ENCODE measurements around the gene ST3GAL4. TPM values are rescaled to one million over a fixed set of nuclear protein-coding genes. Genes with fewer than 3 reads are reported as not detected.

ST3GAL4 gene
- total and polyA plus RNA-seq, 10 of the 15 experiments (the other 5 are each of a cell fraction or from before 2014, with no cell fraction given), result 3.8 to 8.1 (median 6.5) TPM; not detected in 2

- TF ChIP-seq, protein P1, sequence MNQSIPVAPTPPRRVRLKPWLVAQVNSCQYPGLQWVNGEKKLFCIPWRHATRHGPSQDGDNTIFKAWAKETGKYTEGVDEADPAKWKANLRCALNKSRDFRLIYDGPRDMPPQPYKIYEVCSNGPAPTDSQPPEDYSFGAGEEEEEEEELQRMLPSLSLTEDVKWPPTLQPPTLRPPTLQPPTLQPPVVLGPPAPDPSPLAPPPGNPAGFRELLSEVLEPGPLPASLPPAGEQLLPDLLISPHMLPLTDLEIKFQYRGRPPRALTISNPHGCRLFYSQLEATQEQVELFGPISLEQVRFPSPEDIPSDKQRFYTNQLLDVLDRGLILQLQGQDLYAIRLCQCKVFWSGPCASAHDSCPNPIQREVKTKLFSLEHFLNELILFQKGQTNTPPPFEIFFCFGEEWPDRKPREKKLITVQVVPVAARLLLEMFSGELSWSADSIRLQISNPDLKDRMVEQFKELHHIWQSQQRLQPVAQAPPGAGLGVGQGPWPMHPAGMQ (IDR thresholded peaks at IDR 0.05; ENCODE audit: borderline replicate concordance), result no peak
- TF ChIP-seq ZNF274 (IDR thresholded peaks at IDR 0.05; ENCODE audit: insufficient read depth, insufficient read length), result no peak
Observed at GRCh38 chr11:126430581-126431335, 75.3 kb downstream of the ST3GAL4 start (continued).

DNA sequence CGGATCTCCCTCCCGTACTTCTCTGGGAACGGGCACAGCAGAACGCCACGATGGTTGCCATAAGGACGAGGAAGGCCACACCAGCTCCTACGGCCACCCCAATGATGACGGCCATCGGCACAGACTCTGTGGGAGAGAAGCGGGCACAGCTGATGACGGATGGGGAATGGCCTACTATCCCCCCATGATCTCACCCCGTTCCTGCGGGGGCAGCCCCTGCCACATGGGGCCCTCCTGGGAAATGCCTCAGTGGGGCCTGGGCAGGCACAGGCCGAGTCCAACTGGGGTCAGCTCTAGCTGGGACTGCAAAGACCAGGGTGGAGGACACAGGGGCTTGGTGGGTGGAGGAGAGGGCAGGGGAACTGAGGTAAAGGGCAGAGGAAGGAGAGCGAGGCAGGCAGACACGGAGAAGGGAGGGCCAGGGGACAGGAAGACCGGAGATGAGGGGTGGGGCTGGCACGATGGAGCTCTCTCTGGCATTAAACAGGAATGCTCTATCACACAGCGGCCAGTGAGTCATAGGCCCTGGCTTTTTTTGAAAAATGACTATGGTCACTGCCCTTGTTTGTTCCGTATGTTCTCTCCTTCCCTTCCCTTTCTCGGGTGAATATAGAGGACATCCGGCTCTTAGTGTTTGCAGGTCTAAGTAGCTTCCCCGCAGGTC is 76.0 kb downstream of the ST3GAL4 start:
- TF ChIP-seq SMC3 (IDR thresholded peaks at IDR 0.05; ENCODE audit: borderline replicate concordance, low read length) (no peak), BCL11A (IDR thresholded peaks at IDR 0.05; ENCODE audit: low read depth, low read length) (no peak), POLR2AphosphoS5 (IDR thresholded peaks at IDR 0.05; ENCODE audit: low read length) (no peak), STAT3 (IDR thresholded peaks at IDR 0.05; ENCODE audit: low read depth, low read length) (no peak), TCF12 (IDR thresholded peaks at IDR 0.05; ENCODE audit: low read depth, low read length) (no peak), ZNF622 (IDR thresholded peaks at IDR 0.05) (no peak), MTA3 (IDR thresholded peaks at IDR 0.05; ENCODE audit: borderline replicate concordance, low read length) (no peak), PKNOX1 (IDR thresholded peaks at IDR 0.05) (no peak), EP300 (IDR thresholded peaks at IDR 0.05; ENCODE audit: borderline replicate concordance in 1 of 2, control insufficient read depth in 1 of 2, low read depth in 2 of 2, low read length in 2 of 2) (no peak), CTCF (IDR thresholded peaks at IDR 0.05 in 2 of 3, conservative IDR thresholded peaks at IDR 0.05 in 1 of 3; ENCODE audit: control insufficient read depth in 2 of 3, extremely low read depth in 1 of 3, insufficient read depth in 1 of 3, low read depth in 3 of 3, low read length in 3 of 3) (no peak), FOXM1 (IDR thresholded peaks at IDR 0.05; ENCODE audit: low read depth, low read length) (no peak), RBBP5 (conservative IDR thresholded peaks at IDR 0.05) (no peak), KLF5 (IDR thresholded peaks at IDR 0.05; ENCODE audit: partially characterized antibody) (no peak)
- no peaks in the 10 kb centered on the region; a peak in 1 of 4 replicates for H3K27me3 ChIP-seq (replicated peaks in 1 of 2; ENCODE audit: control insufficient read depth in 2 of 2, insufficient read depth in 2 of 2, low read length in 1 of 2)
- H3K79me2 ChIP-seq (ENCODE audit: control insufficient read depth, insufficient read depth, low read length), result no peaks in the 10 kb centered on the region
- H3K4me3 ChIP-seq, result no peak overlapping the region
- CTCF ChIA-PET, result interaction anchor here (2.1 to 6.6 kb wide), 3 partner anchors 10 to 121 kb away, joined by 8 to 23 read pairs (median 16); no protein-coding TSS in a partner anchor
- no TSS peak for BruUV-seq (replicated peaks)
- H3K36me3 ChIP-seq (ENCODE audit: control insufficient read depth in 2 of 2, insufficient read depth in 2 of 2, low read length in 1 of 2), result no peaks in the 10 kb centered on the region
- no peaks in the 10 kb centered on the region; the same call in 1 of the 2 replicates for H4K20me1 ChIP-seq (ENCODE audit: control insufficient read depth, insufficient read depth)
- SMC1A ChIA-PET (ENCODE audit: uncharacterized antibody, unreplicated experiment), result interaction anchor here (1.3 to 2.5 kb wide), 2 partner anchors 12 to 120 kb away, joined by 5 to 11 read pairs; no protein-coding TSS in a partner anchor
- FAIRE-seq (no peak), DNase-seq (ENCODE audit: low read depth, low spot score) (no peak), ATAC-seq (no peak)
- no peak overlapping the region for H3K9ac ChIP-seq (ENCODE audit: control insufficient read depth, insufficient read depth, low read length)
- POLR2A ChIA-PET, result interaction anchor here (1.0 kb wide), 1 partner anchor 51 kb away, joined by 3 read pairs; no protein-coding TSS in a partner anchor
- intact Hi-C loops (cut with micrococcal nuclease; ENCODE audit: unreplicated experiment), result no loop called here
- WGBS (ENCODE audit: insufficient coverage, insufficient replicate concordance, low lambda C conversion rate, missing lambda C conversion rate), result 36% methylated on average over 21 of the region's 23 CpGs
- in situ Hi-C loops (cut with MboI), result no loop called here
- RAD21 ChIA-PET (ENCODE audit: unreplicated experiment), result no interaction called here
- no peak overlapping the region for H2AFZ ChIP-seq (ENCODE audit: control insufficient read depth, low read depth, low read length)
- H3K9me3 ChIP-seq (replicated peaks; ENCODE audit: control insufficient read depth, insufficient read depth, low read length), result no peaks in the 10 kb centered on the region
- H3K4me1 ChIP-seq (ENCODE audit: control insufficient read depth, insufficient read depth, low read length), result peaks cover 9% of the 10 kb centered on the region; the same call in 1 of the 2 replicates
- no peak overlapping the region for H3K27ac ChIP-seq (ENCODE audit: control insufficient read depth, insufficient read depth)
- H3K4me2 ChIP-seq (ENCODE audit: control insufficient read depth, insufficient read depth), result no peak overlapping the region

Measured in GM12878 (cell line).